ENCODE data around the gene COQ8A.

Gene COQ8A

DNA sequence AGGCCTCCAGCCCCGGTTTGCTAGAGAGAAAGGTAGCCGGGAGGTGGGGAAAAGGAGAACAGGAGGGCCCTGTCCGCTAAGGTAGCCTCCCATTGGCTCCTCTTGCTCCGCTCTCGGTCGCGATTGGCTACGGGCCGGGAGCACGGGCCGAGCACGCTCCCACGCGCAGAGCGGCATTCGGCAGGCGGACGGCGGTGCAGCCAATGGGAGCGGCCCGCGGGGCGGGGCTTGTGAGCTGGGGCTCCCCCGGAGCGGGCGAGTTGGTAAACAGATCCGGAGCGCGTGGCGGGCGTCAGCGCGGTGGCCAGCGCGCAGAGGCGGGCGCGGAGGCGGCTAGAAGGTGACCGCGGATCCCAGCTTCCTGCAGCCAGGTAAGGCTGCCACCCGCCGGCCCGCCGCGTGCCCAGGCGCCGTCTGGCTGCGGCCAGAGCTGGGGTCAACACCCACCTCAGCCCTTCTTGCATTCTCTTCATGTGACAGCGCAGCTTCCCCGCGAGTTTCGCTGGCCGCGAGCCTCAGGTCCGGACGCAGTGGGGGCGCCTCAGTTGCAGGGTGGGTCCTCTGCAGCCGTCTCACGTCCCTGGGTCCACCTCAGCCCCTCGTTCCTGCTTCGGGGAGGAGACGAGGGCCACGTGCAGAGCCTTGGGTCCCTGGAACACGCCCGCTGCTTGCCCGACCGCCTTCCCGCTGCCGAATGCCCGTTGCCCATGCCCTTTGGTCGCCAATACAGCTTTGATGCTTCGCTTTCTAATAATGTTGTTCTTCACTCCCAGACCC lies at the start of gene COQ8A:
Gene COQ8A, plus strand, starts transcription at position 266 of the 777 bp plus-strand sequence. CDS start 21,092 bp downstream, outside the sequence.
- peak; percentile 100 for DNase-seq

DNA sequence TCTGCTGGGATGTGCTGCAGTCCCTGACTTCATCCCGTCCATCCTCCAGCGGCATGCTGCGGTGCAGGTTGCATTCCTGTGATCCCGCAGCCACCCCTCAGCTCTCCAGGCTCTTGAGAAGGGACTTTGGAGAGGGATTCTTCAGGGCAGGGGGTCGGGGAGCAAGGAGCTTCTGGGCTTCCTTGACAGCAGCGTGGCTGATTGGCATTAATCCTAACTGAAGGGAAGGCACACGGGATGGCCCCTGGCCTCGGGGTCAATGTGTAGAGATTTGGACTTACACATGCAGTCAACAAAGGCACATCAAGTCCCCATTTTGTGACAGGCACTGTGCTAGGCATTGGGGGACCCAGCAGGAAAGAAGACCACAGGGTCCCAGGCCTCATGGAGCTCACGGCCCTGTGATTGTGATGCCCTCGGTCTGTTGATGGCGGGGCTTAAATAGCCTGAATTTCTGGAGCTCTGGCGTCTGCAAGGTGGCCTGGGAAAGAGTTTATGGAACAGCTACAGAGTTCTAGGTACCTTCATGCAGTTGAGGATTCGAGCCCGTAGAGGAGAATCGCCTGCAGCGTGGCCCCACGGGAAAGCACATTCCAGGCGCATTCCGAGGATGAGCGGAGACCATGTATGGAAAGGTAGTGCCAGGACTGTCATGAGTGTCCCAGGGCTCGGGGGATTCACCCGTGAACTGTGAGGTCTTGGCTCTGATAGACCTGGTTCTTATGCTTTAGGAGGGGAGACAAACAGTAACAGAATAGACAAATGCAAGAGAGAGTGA lies 49.6 kb upstream of the COQ8A start:
- DNase-seq: no peak

DNA sequence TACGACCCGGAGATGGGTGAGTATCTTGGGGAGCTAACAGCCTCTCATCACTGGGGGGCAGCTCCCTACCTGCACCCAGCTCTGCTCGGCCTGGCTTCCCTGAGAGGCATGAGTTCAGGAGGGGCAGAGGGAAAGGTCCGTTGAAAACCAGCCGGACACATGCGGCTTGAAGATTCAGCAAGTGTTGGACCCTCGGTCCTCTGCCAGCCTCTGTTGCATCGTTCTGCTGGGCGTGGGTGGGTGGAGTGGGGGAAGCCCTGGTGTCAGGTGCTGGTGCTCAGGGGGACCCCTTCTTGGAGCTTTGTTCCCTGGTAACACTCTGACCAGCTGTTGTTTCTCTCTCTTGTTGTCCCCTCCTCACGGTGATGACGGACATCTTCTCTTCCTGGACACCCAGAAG lies 48.7 kb upstream of the COQ8A start:
- no peak for DNase-seq

DNA sequence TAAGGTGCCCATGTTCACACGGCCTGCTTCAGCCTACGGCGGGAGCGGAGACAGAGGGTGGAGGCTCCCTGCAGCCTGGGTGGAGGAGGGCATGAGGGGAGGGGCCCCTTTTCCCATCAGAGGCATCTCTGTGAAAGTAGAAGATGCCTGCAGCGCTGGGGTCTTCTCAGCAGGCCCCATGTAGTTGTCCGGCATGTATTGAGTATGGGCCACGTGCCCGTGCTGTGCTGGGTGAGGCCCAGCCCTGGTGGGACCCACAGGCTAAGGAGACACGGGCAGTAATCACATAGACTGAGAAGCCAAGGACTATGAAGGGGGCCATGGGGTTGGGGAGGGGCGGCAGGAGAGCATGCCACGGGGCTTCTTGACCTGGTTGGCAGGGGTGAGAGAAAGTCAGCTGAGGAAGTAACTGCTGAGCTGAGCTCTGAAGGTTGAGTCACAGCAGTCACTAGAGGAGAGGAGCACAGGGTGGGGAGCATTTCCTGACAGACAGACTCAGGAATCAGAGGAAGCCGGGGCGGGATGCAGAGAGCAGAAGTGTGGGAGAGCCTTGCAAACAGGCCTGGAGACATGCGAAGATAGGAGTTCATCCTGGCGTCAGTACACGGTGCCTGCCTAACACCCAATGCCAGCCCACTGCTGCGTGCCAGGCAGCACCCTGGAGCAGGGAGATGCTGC lies 48.1 kb upstream of the COQ8A start:
- DNase-seq: peak; percentile 34

DNA sequence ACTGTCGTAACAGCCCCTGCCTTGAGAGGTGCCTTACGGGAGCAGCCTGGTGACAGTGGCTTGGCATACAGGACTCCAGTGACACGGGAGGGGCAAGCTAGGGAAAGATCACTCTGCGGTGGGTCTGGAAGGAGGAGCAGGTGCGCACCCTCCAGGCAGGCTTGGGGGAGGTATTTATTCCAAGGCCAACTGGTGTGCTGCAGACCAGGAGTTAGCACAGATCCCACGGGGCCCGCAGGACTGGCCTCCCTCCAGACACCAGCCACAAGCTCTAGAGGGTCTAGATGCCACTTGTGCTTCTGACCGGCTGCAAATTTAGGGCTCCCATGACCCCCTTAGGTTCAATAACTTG lies 47.6 kb upstream of the COQ8A start:
- no peak for DNase-seq

DNA sequence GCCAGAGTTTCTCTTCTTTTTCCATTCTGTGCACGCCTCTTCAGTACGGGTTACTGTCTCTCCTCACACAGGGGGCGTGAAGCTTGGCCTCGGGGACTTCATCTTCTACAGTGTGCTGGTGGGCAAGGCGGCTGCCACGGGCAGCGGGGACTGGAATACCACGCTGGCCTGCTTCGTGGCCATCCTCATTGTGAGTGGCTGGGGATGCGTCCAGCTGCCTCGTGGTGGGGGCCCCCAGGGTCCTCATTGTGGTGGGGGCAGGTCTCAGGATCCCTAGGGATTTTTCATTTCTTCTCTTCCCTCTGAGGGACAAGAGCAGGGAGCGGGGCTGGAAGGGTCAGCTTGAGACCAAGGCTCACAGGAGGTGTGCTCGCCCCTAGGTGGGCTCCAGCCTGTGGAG lies 46.2 kb upstream of the COQ8A start:
- DNase-seq: no peak

DNA sequence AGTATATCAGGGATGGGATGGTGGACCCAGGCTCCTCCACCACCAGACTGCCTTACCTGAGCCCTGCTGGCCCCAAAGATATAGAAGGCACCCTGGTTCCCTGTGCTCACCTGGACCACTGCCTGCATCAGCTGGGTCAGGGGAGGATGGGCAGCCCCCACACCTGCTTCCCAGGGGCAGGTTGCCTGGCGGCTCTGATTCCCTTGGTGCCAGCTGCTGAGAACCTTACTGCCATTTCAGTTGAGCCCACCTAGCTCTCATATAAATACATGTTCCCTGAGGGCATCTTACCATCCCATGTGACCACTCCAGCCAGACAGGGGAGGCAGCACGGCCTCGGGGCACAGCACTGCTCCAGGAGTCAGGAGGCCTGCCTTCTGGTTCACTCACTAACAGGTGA lies 45.3 kb upstream of the COQ8A start:
- no peak for DNase-seq

DNA sequence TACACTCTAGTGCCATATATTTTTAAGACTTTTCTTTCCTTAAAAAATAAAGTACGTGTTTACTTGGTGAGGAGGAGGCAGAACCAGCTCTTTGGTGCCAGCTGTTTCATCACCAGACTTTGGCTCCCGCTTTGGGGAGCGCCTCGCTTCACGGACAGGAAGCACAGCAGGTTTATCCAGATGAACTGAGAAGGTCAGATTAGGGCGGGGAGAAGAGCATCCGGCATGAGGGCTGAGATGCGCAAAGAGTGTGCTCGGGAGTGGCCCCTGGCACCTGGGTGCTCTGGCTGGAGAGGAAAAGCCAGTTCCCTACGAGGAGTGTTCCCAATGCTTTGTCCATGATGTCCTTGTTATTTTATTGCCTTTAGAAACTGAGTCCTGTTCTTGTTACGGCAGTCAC lies 44.5 kb upstream of the COQ8A start:
- DNase-seq: no peak

DNA sequence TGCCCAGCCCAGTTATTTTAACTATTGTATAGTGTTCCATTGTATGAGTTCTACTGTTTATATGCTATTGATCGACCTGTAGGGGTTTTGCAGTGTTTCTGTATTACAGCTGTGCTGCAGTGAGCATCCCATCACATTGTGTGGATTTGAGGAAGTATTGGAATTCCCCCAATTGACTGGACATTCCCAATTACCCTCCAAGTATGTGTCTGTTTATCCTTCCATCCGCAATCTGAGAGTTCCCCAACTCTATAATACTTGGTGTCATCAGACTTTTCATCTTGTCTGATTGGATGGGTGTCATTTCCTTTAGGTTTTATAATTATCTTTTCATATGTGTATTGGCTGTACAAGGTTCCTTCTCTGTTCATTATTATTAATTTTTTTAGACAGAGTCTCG lies 41.8 kb upstream of the COQ8A start:
- DNase-seq: no peak

DNA sequence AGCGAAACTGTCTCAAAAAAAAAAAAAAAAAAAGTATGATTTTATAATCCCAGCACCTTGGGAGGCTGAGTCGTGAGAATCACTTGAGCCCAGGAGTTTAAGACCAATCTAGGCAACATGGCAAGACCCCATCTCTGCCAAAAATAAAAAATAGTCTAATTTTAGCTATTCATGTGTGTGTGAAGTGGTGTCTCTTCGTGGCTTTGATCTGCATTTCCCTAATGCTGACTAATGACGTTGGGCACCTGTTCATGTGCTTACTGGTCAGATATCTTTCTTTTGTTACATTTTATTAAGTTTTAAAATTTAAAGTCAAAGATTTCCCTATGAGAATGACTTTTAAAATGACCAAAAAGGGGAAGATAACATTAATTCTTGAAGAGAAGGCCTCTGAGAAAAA lies 38.7 kb upstream of the COQ8A start:
- DNase-seq: no peak

DNA sequence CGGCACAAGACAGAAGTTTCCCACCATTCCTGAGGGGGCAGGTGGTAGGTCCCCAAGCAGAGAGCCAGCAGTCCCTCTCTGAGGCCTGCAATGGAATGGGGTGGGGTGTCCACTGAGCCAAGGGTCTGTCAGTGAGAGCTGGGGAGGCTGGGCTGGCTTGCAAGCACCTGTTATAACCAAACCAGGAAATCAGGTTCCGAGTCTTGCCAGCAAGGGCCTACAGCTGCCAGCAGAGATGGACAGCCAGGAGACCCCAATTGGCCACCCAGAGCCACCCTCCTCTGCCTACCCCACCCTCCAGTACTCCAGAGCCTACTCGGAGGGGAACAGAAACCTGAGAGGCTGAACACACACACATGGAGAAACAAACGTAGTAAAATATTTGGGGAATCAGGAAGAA lies 37.5 kb upstream of the COQ8A start:
- DNase-seq: no peak

DNA sequence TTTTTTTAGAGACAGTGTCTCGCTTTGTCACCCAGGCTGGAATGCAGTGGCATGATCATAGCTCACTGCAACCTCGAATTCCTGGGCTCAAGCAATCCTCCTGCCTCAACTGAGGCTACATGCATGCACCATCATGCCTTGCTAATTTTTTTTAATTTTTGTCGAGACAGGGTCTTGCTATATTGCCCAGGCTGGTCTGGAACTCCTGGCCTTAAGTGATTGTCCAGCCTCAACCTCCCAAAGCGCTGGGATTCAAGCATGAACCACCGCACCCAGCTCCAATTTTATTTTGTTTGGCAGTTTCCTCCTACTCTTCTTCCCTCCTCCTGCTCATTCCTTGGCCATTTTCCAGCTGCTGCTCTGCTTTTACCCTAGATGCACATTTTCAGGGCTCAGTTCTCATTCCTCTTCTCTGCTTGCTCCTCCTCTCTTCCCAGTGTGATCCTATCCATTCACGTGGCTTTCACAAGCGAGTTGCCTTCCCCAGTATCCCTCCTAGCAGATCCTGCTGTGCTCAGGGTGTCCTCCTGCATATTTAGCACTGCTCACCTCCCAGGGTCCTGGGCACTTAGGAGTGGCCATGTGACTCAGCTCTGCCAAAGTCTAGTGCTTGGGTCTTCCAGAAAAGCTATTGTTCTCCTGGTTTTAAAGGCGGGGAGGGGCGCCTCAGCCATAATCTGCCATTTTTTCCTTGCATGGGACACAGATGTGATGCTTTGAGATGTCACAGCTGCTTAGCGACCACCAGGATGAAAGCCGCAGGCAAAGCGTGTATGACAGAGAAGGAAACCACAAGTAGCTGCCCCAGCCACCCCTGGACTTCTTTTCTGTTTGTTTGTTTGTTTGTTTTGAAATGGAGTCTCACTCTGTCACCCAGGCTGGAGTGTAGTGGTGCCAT lies 36.0 kb upstream of the COQ8A start:
- peak; percentile 76 for DNase-seq

DNA sequence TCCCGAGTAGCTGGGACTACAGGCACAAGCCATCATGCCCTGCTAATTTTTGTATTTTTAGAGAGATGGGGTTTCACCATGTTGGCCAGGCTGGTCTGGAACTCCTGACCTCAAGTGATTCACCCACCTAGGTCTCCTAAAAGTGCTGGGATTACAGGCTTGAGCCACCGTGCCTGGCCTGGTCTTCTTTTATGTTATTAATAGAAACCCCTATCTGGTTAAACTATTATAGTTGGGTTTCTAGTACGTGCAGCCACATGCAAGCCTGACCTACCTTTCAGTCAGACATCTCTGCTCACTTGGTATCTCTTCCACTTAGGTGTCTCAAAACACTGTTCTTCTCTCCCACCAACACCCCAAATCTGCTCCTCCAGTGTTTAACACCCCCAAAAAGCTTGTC lies 35.3 kb upstream of the COQ8A start:
- no peak for DNase-seq

DNA sequence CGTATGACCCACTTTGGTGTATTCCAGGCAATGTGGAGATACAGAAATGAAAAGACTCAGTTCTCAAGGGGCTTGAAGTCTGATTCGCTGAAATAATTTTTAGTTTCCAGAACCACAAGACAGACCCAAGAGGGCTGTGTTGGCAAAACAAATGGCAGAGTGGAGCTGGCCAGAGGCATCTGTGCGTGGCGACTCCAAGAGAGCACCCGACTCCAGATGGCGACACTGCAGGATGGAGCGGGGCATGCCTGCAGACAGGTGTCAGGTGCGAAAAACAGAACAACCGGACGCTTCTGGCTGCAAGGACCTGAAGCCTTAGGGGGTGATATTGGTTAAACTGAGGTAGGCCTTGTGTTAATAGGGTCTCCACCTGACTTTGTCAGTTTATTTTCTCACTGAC lies 31.7 kb upstream of the COQ8A start:
- DNase-seq: no peak

DNA sequence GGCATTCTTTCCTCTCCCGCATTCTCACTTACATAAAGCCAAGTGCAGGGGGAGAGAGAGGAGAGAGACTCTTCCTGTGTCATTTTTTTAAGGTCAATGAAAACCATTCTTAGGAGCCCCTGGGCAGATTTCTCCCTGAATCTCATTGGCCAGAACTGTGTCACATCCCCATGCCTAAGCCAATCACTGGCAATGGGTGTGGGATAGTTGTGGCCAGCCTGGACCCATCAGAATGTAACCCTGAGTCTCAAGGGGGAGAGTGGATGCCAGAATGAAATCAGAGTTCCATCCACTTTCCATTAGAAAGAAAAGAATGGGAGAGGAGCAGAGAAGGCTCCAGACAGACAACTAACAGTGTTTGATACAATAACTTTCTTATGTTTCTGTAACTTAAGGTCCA lies 31.2 kb upstream of the COQ8A start:
- DNase-seq: no peak

DNA sequence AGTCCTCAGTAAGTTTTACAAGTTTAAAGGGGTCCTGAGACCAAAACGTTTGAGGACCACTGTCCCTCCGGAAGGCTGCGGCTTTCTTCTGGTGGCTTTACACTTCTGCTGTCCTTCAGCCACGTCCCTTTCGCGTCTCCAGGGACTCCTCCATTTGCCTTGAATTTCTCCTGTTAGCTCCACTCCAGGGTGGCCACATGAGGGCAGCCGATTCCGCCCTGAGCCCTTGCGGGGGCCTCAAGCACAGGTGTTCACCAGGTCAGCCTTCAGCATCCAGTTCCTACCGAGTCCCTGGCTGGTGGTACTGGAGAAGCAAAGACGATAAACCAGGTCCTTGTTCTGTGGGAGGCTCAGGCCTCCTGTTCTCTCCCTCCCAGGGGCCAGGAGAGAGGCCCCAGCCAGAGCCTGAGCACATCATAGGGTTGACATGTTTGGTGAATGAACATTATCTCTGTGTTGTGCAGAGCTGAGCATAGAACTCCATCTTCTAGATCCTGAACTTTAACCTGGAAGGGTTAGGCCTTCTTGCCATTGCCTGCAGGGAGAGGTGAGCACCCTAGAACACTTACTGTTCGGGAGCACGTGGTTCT lies 27.4 kb upstream of the COQ8A start:
- DNase-seq: peak; percentile 4

DNA sequence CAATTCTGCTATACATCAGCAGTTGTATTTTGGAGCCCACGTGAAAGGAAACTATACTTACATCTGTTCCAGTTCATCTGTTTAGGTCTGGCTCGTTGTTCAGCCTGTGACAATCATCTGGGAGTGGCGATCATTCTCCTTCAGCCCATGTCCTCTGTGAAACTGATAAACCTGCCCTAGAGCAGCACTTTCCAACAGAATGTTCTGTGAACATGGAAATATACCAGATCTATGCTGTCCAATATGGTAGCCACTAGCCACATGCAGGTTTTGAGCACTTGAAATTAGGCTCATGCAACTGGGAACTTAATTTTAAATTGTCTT lies 24.5 kb upstream of the COQ8A start:
- DNase-seq: no peak

DNA sequence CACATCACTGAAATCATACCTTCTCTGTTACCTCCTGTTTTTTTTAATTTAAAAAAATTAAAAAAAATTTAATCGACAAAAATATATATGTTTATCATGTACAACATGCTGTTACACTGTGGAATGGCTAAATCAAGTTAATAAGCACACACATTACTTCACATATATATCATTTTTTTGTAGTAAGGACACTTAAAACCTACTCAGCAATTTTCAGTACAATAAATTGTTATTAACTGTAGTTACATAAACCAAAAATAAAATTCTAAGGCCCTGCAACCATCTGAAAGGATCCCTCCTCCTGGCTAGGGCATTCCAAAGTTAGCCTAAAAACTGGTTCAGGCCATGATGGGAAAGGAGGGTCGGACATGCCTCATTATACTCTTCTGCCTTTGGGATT lies 23.6 kb upstream of the COQ8A start:
- DNase-seq: no peak

DNA sequence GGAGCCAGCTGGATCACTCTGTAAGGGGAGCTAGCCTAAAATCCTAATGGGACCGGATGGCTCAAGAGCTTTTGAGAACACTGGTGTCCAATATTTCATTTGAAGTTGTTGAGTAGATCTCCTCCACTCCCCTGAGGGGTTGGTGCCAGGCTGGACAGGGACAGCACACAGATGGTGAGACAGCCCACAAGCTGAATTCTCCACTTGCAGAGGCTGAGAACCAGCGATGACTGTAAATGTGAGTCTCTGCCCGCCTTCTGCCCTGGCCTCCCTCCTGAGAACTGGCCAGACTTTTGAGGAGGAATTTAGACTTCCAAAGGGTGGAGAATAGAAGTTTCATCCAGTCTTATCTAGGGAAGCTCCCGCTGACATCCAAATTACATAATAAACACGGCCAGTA lies 20.5 kb upstream of the COQ8A start:
- no peak for DNase-seq

DNA sequence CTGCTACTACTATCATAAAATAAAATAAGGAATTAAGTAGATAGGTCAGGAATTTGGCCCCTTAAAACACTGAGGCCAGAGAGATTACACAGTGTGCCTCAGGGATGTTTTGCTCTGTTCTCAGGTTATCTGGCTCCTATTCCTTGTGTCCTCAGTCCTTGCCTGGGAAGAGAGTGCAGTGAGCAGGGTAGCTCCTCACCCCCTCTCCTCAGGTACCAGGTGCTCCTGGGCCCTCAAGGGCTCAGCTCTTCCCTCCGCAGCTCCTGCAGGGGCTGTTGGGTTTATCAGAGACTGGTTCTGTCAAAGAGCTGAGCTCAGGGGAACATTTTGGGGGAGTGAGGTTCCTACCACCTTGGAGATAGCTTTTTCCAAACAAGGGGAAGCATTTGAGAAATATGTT lies 20.1 kb upstream of the COQ8A start:
- no peak for DNase-seq

DNA sequence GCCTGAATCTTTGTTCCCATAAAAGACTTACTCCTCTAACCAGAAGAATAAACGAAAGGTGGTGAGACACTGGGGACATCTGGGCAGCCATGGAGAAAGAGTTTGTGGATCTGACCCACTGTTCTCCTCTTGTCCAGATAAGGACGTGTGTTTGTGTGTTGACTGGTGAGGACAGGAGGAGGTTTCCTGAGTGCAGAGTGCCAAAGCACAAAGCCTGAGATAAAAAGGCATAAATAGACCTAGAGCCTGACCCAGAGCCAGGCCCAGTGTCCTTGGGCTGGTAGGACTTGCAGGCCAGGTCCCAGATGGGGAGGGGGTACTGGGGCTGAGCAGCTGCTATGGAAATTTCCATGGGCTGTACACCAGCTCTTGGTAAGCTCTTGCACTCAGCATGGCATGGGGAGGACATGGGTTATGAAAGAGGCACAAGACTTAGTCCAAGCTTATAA lies 19.6 kb upstream of the COQ8A start:
- no peak for DNase-seq

DNA sequence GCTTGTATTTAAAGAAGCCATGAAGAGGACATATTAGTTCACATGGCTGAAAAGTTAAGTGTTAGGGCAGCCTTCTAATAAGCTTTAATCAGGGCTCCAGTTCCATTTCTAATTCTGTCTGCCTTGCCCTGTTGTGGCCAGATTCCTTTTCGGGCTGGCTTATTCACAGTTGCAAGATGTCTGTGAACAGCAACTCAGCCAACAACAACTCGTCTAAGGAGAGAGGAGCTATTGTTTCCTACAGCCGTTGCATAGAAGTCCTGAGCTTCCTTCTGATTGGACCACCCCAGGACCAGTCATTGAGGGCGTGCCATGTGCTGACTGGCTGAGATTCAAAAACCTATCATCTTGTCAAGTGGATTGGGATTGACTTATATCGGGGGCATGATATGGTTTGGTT lies 18.6 kb upstream of the COQ8A start:
- no peak for DNase-seq
